HG03571 (cell line): ENCODE results near the gene S100A3.
"Not testable (repeated sequence)": the region's sequence is repeated elsewhere in the genome, so short reads cannot be mapped to it uniquely, and the experiment has no call there.

Experiments
- ATAC-seq: cut with Tn5 transposase; IDR thresholded peaks from one replicate; pipeline ENCODE4 v1.9.1; 2021; ENCODE audit not compliant: unreplicated experiment

The S100A3 gene

GRCh38 chr1:153536012-153536670, 12.9 kb downstream of the S100A3 start:
- no peak for ATAC-seq

- ATAC-seq = no peak
Observed at GRCh38 chr1:153535242-153536011, 13.6 kb downstream of the S100A3 start, which contains the start of gene S100A6. S100A6 (minus strand) TSS chr1:153535991; CDS start chr1:153535339, 652 bp downstream.

GRCh38 chr1:153534925-153535241, 14.2 kb downstream of the S100A3 start:
- no peak for ATAC-seq

GRCh38 chr1:153534226-153534924, 14.7 kb downstream of the S100A3 start:
- no peak for ATAC-seq

GRCh38 chr1:153533689-153534201, 15.3 kb downstream of the S100A3 start:
- ATAC-seq = no peak

- ATAC-seq = no peak
Observed at GRCh38 chr1:153532769-153533599, 16.1 kb downstream of the S100A3 start.

GRCh38 chr1:153532181-153532580, 16.9 kb downstream of the S100A3 start:
- no peak for ATAC-seq

GRCh38 chr1:153531638-153532037, 17.4 kb downstream of the S100A3 start:
- no peak for ATAC-seq

GRCh38 chr1:153527683-153528040, 21.4 kb downstream of the S100A3 start:
- no peak for ATAC-seq

- no peak for ATAC-seq
Observed at GRCh38 chr1:153527023-153527682, 21.9 kb downstream of the S100A3 start.

GRCh38 chr1:153526132-153526543, 22.9 kb downstream of the S100A3 start:
- ATAC-seq = no peak

GRCh38 chr1:153525088-153525728, 23.9 kb downstream of the S100A3 start:
- no peak for ATAC-seq

GRCh38 chr1:153522353-153523048, 26.6 kb downstream of the S100A3 start:
- not testable (repeated sequence) for ATAC-seq

GRCh38 chr1:153521808-153522207, 27.2 kb downstream of the S100A3 start:
- not testable (repeated sequence) for ATAC-seq

GRCh38 chr1:153520818-153521476, 28.1 kb downstream of the S100A3 start:
- ATAC-seq = no peak

- not testable (repeated sequence) for ATAC-seq
Observed at GRCh38 chr1:153520137-153520691, 28.8 kb downstream of the S100A3 start.

- ATAC-seq = no peak
Observed at GRCh38 chr1:153519242-153519641, 29.8 kb downstream of the S100A3 start.
